GM21423 (cell line): ENCODE measurements around the gene BAD.
A peak's percentile ranks its signal among the peaks of the same experiment; 100 is the strongest.

Source experiments
- ATAC-seq: cut with Tn5 transposase; IDR thresholded peaks from one replicate; pipeline ENCODE4 v1.9.1; 2021; ENCODE audit warnings: mild to moderate bottlenecking, moderate library complexity; ENCODE audit not compliant: unreplicated experiment

The BAD gene

GRCh38 chr11:64297699-64298358 lies 13.4 kb upstream of the BAD start:
- ATAC-seq = no peak

GRCh38 chr11:64296830-64297698 lies 12.6 kb upstream of the BAD start:
- ATAC-seq = no peak

GRCh38 chr11:64296236-64296635 lies 11.8 kb upstream of the BAD start:
- no peak for ATAC-seq

- no peak for ATAC-seq
Measured at GRCh38 chr11:64295760-64296159, 11.3 kb upstream of the BAD start.

- ATAC-seq = no peak
Measured at GRCh38 chr11:64294774-64295173, 10.3 kb upstream of the BAD start.

GRCh38 chr11:64292460-64293254 lies 8.2 kb upstream of the BAD start:
- ATAC-seq = no peak

GRCh38 chr11:64291752-64292459 lies 7.4 kb upstream of the BAD start:
- no peak for ATAC-seq

GRCh38 chr11:64291262-64291751 lies 6.8 kb upstream of the BAD start, which contains the start of gene KCNK4:
Gene KCNK4, plus strand, starts transcription at chr11:64291302. Its CDS starts 1,717 bp downstream, at chr11:64293019.
- ATAC-seq = no peak

- no peak for ATAC-seq
Measured at GRCh38 chr11:64290352-64291261, 6.1 kb upstream of the BAD start.

- ATAC-seq = no peak
Measured at GRCh38 chr11:64289002-64289564, 4.6 kb upstream of the BAD start.

- ATAC-seq = no peak
Measured at GRCh38 chr11:64288353-64288750, 3.9 kb upstream of the BAD start.

- no peak for ATAC-seq
Measured at GRCh38 chr11:64287676-64288352, 3.3 kb upstream of the BAD start.

GRCh38 chr11:64286801-64287159 lies 2.3 kb upstream of the BAD start:
- no peak for ATAC-seq

GRCh38 chr11:64285885-64286800 lies 1.7 kb upstream of the BAD start:
- peak; percentile 0 for ATAC-seq

GRCh38 chr11:64284962-64285884 lies 758 bp upstream of the BAD start, which contains the start of gene GPR137:
Gene GPR137, plus strand, starts transcription at chr11:64285848. Its CDS starts 677 bp downstream, at chr11:64286525.
- ATAC-seq = peak; percentile 56

GRCh38 chr11:64283092-64283491 lies 1.4 kb downstream of the BAD start:
- no peak for ATAC-seq
